Stimulated activated CD4-positive, alpha-beta T cell treated with anti-CD3 and anti-CD28 coated beads, TNF-alpha, amount 100 ng/mL, for 1 hour (primary cell): ENCODE measurements around the gene ZNF747.
A peak's percentile ranks its signal among the peaks of the same experiment; 100 is the strongest.

Experiments used
- DNase-seq, 3 donors: peaks; one replicate each; pipeline ENCODE4 v3.0.0-alpha.2; 2020; ENCODE audit warnings: low read depth in 3 of 3, low spot score in 1 of 3

ZNF747 gene

GRCh38 chr16:30534368-30535105 lies at the start of gene ZNF747:
Gene ZNF747 (minus strand): TSS chr16:30534858. CDS start chr16:30534679, 179 bp downstream.
- peak; percentile 79 to 91 (median 84) for DNase-seq

DNA sequence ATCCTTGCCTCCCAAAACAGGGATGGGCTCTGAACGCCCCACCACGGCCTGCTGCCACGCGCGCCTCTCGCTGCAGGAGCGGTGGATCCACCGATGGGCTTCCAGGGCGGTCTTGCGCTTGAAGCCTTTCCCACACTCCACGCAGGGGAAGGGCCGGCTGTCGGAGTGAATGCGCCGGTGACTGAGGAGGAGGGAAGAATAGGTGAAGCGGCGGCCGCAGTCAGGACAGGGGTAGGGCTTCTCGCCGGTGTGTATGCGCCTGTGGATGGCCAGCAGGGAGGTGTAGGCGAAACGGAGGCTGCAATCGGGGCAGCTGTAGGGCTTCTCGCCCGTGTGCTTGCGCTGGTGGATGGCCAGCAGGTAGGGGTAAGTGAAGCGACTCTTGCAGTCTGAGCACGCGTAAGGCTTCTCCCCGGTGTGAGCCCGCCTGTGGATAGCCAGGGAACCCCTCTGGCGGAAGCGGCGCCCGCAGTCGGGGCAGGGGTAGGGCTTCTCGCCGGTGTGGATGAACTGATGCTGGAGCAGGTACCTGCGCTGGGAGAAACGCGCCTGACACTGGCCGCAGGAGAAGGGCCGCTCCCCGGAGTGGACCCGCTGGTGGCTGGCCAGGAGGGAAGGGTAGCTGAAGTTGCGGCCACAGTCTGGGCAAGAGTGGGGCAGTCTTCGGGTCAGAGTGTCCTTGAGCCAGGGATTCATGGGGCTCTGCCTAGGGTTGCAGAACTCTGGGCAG lies 48.1 kb upstream of the ZNF747 start:
- no peak for DNase-seq

- no peak for DNase-seq
These were observed 46.8 kb upstream of the ZNF747 start for GRCh38 chr16:30581457-30581856.

DNA sequence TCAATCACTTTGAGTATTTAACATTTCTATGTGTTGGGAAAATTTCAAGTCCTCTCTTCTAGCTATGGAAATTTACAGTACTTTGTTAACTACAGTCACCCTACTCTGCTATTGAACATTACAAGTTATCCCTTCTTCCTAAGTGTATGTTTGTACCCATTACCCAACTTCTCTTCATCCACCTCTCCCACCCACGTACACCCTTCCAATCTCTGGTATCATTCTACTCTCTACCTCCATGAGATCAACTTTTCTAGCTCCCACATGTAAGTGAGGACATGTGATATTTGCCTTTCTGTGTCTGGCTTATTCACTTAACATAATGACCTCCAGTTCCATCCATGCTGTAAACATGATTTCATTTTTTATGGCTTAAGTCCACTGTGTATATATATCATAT lies 40.0 kb upstream of the ZNF747 start:
- DNase-seq: no peak

DNA sequence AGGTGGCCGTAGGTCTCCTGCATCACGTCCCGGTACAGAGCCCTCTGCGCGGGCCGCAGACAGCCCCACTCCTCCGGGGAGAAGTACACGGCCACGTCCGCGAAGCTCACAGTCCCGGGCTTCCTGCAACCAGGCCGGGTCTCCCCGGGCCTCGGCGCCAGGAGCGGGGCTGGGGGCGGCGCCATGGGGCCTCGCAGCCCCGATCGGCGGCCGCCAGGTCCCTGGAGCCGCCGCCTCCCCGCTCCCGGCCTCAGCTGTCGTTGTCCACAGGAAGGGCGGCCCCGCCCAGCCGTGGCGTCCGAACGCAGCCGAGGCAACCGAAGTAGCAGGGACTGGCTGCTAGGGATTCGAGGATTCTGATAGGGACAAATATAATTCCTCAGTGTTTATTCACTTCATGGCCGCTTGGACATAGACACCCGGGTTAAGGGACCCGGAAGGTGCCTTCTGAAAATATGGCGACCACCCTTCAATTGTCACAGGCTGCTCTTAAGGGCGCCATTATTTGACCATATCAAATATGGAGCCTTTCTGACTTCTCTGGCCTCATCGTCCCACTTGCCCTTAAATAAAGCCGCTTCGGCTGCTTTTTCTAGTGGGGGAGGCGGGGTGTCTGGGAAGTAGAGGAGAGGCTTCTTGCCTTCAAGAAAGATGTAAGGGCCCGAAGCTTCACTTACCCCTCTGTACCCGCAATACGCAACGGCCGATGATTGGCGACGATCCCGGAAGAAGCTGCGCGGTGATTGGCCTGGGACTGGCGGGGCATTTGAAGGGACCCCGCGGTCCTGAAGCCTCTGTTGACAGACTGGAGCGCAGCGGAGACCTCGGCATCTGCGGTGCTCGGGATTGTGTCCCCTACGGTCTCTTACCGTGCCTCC lies 37.0 kb upstream of the ZNF747 start, which contains the start of gene ZNF688:
Gene ZNF688, minus strand, starts transcription at position 270 of the 878 bp plus-strand sequence. Its CDS starts 85 bp downstream, at position 185.
- peak; percentile 75 to 94 (median 89) for DNase-seq

- no peak for DNase-seq
These were observed 36.2 kb upstream of the ZNF747 start for GRCh38 chr16:30570636-30571444.

GRCh38 chr16:30569746-30570635 lies 35.3 kb upstream of the ZNF747 start:
- DNase-seq: no peak

DNA sequence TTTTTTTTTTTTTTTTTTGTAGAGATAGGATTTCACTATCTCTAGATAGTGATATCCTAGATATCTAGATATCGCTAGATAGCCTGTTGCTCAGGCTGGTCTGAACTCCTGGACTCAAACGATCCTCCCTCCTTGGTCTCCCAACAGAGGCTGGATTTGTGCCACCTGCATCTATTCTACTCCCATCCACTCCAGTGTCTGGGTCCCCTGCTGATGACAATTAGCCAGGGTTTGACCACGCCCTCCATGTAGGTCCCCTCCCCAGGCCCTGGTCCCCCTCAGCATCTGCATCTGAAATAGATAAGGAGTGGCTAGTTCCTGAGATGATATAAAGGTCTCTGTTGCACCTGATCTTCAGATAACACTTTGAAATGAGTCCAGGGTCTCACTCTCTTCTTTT lies 34.6 kb upstream of the ZNF747 start:
- DNase-seq: no peak

- DNase-seq: peak in 2 of 3 donors; percentile 22 to 32
These were observed 33.5 kb upstream of the ZNF747 start for GRCh38 chr16:30567991-30568638.

- DNase-seq: peak in 2 of 3 donors; percentile 23 to 33
These were observed 32.7 kb upstream of the ZNF747 start for GRCh38 chr16:30567160-30567990.

- DNase-seq: no peak
These were observed 31.9 kb upstream of the ZNF747 start for GRCh38 chr16:30566531-30566930.

DNA sequence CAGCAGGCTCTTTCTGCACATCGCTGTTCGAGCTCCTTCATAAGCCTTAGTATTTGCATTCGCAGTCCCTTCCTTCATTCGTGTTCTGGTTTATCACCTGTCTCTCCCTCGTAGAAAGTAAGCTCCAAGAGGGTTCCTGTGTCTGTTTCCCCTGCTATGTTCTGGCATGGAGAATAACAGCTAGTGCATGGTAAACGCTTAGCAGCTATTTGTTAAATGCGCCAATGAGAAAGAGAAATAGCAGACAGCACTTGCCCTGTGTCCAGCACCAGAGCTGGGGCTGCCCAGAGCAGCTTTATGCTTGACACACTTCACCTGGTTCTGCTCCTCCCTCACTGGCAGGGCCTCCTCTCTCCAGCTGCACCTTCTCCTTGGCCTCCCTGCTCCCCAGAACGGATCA lies 31.3 kb upstream of the ZNF747 start:
- no peak for DNase-seq

DNA sequence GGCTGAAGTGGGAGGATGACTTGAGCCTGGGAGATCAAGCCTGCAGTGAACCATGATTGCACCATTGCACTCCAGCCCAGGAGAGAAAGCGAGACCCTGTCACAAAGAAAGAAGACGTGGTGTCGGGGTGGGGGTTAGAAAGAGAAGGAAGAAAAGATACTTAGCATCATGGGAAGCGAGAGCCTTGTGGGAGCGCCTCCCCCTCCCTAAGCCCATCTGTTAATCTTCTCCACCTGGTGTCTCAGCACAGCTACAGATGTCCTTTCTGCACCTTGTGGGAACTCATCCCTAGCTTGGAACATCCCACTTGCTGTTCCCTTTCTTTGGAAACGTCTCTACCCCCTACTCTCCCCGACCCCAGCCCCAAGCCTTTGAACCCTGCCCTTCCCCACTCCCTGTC lies 30.9 kb upstream of the ZNF747 start:
- no peak for DNase-seq

GRCh38 chr16:30562021-30562420 lies 27.4 kb upstream of the ZNF747 start:
- no peak for DNase-seq

DNA sequence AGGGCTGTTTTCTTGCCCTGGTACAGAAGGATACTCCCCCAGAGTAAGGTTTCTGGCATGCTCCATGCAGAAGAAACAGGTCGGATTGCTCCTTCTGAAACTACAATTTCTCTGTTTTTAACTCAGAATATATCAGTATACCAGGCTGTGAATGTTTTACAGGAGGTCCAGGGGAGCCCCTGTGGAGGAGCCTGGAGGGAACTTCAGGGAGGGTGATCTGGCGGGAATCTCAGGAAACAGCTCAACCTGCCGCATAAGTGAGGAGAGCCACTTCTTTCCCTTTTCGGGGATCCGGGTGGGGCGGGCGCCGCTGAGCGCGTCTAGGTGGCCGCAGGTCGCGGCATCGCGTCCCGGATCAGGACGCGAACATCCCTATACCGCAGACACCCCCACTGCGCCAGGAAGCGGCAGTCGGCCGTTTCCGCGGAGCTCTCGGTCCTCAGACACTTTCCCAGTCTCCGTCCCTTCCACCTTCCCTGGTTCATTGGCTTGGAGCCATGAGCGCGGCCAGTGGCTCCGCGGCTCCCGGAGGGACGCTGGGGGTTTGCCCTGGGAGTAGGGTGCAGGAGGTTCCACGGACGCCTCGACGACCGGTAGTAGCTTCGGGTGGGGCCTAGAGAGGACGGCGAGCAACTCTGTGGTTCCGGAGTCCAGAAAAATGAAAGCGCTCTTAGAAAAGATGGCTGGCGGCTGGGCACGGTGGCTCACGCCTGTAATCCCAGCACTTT lies 26.6 kb upstream of the ZNF747 start:
- no peak for DNase-seq

DNA sequence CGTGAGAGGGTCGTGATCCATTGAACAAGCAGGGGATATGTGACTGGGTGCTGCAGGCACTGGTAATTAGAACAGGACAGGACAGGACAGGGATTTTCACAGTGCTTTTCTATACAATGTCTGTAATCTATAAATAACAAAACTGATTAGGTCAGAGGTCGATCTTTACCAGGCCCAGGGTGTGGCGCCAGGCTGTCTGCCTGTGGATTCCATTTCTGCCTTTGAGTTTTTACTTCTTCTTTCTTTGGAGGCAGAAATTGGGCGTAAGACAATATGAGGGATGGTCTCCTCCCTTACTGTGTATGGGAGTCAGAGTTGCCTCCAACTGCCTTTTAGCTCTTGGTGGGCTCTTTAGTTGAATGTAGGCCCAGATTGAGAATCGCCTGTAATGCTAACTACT lies 25.0 kb upstream of the ZNF747 start:
- DNase-seq: no peak

- DNase-seq: no peak
These were observed 24.2 kb upstream of the ZNF747 start for GRCh38 chr16:30558789-30559377.
